ENCODE data around the gene MLLT10.

- TF ChIP-seq, protein P1, sequence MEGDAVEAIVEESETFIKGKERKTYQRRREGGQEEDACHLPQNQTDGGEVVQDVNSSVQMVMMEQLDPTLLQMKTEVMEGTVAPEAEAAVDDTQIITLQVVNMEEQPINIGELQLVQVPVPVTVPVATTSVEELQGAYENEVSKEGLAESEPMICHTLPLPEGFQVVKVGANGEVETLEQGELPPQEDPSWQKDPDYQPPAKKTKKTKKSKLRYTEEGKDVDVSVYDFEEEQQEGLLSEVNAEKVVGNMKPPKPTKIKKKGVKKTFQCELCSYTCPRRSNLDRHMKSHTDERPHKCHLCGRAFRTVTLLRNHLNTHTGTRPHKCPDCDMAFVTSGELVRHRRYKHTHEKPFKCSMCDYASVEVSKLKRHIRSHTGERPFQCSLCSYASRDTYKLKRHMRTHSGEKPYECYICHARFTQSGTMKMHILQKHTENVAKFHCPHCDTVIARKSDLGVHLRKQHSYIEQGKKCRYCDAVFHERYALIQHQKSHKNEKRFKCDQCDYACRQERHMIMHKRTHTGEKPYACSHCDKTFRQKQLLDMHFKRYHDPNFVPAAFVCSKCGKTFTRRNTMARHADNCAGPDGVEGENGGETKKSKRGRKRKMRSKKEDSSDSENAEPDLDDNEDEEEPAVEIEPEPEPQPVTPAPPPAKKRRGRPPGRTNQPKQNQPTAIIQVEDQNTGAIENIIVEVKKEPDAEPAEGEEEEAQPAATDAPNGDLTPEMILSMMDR (conservative IDR thresholded peaks at IDR 0.05; ENCODE audit: low read depth, low read length) = no peak
- no peak for TF ChIP-seq EZH2 (IDR thresholded peaks at IDR 0.05; ENCODE audit: borderline replicate concordance, low read depth, low read length, poor library complexity, severe bottlenecking)
Observed at GRCh38 chr10:21498377-21498776, 35.7 kb upstream of the MLLT10 start.
